Suprapubic skin (tissue), 4 donors: ENCODE results near the gene NCF4. TPM values are rescaled to one million over a fixed set of nuclear protein-coding genes. Genes with fewer than 3 reads are reported as not detected.
A peak's percentile ranks its signal among the peaks of the same experiment; 100 is the strongest.

Experiments
- DNase-seq, 2 donors: peaks; one replicate each; pipeline ENCODE4 v3.0.0-alpha.2; 2019; ENCODE audit warnings: low spot score in 2 of 2
- H3K27ac ChIP-seq: fragments of 200-600 bp; sonication (generic); one replicate; pipeline ENCODE4 v1.5.1; 2019
- H3K27me3 ChIP-seq: fragments of 200-600 bp; sonication (generic); one replicate; pipeline ENCODE4 v1.5.1; 2019
- H3K36me3 ChIP-seq: fragments of 200-600 bp; sonication (generic); one replicate; pipeline ENCODE4 v1.5.1; 2019
- H3K4me1 ChIP-seq: fragments of 200-600 bp; sonication (generic); one replicate; pipeline ENCODE4 v1.5.1; 2019
- H3K4me3 ChIP-seq: fragments of 200-600 bp; sonication (generic); one replicate; pipeline ENCODE4 v1.5.1; 2019; ENCODE audit warnings: mild to moderate bottlenecking
- H3K9me3 ChIP-seq: fragments of 200-600 bp; sonication (generic); one replicate; pipeline ENCODE4 v1.5.1; 2019
- EP300 ChIP-seq: sonication (generic); formaldehyde crosslinking; IDR thresholded peaks from one replicate; pipeline ENCODE4 v1.6.1; 2017; ENCODE audit warnings: antibody characterized with exemption
- POLR2A ChIP-seq, 2 donors: fragments of 450-650 bp; IDR thresholded peaks; one replicate each; pipeline ENCODE4 v1.6.1; 2017; ENCODE audit warnings: antibody characterized with exemption in 2 of 2, mild to moderate bottlenecking in 2 of 2, moderate library complexity in 2 of 2
- POLR2AphosphoS5 ChIP-seq, 3 donors: sonication (generic); formaldehyde crosslinking; IDR thresholded peaks; one replicate each; pipeline ENCODE4 v1.6.1; 2017; ENCODE audit warnings: antibody characterized with exemption in 3 of 3
- WGBS: methylation state at CpG from one replicate; pipeline ENCODE4 v1.1.5; 2018; 5-methylcytosine and 5-hydroxymethylcytosine counted together
- total RNA-seq, 4 donors: library from RNA; depleted of rRNA; stranded (reverse); fragments of >200 nt; gene quantifications; one replicate each; pipeline ENCODE4 v1.1.0, GENCODE V29; 2016
- TF ChIP-seq, protein P1 (sequence below), 2 donors: fragments of 200-600 bp in 1 of 2; fragments of 450-650 bp in 1 of 2; sonication (generic) in 1 of 2; IDR thresholded peaks; one replicate each; pipeline ENCODE4 v1.5.1; 2016 to 2019; ENCODE audit warnings: antibody characterized with exemption in 2 of 2, mild to moderate bottlenecking in 1 of 2, moderate library complexity in 1 of 2

NCF4 gene
- 1 to 10 TPM; 1.1 to 4.5 (median 3.1) TPM for total RNA-seq

DNA sequence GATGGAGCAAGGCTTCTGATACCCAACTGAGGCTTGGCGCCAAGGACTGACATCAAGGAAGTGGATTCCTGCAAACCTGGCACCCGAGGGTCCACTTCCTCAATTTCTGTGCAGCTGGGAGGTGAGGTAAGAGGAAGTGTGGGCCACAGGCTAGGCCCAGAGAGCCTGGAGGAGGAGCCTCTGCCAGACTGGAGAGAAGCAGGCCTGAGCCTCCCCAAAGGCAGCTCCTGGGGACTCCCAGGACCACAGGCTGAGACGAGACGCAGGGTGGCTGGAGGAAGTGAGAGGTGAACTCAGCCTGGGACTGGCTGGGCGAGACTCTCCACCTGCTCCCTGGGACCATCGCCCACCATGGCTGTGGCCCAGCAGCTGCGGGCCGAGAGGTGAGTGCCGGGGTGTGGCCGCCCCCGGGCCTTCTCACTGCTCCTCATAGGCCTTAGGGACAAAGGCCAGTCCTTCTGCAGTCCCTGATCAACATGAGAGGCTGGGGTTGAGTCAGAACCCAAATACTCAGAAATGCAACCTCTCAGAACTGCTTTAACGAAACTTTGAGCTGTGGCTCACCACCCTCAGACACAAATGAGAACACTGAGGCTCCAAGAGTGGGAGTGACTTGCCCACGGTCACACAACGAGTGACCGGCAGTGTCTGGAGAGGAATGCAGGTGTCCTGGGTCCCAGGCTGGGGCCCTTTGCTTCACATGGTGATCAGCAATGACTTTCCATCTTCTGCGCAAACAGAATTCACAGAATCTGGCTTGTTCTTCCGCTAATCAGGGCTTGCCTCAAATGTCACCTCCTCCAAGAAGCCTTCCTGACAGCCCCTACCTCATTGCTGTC, at the start of gene NCF4:
TSS of gene NCF4 (plus strand) at position 186 of the 839 bp plus-strand sequence. CDS start at position 352, 166 bp downstream.
- no peaks in the 10 kb centered on the region for H3K9me3 ChIP-seq
- WGBS, result 84% methylated on average over 6 of the region's 17 CpGs
- peak within 1 kb of the TSS; percentile 5 for H3K27ac ChIP-seq
- peaks cover 3% of the 10 kb centered on the region for H3K27me3 ChIP-seq
- peak within 1 kb of the TSS; percentile 10 for H3K4me3 ChIP-seq
- peak in 1 of 2 donors; percentile 79 for DNase-seq
- TF ChIP-seq, protein P1, sequence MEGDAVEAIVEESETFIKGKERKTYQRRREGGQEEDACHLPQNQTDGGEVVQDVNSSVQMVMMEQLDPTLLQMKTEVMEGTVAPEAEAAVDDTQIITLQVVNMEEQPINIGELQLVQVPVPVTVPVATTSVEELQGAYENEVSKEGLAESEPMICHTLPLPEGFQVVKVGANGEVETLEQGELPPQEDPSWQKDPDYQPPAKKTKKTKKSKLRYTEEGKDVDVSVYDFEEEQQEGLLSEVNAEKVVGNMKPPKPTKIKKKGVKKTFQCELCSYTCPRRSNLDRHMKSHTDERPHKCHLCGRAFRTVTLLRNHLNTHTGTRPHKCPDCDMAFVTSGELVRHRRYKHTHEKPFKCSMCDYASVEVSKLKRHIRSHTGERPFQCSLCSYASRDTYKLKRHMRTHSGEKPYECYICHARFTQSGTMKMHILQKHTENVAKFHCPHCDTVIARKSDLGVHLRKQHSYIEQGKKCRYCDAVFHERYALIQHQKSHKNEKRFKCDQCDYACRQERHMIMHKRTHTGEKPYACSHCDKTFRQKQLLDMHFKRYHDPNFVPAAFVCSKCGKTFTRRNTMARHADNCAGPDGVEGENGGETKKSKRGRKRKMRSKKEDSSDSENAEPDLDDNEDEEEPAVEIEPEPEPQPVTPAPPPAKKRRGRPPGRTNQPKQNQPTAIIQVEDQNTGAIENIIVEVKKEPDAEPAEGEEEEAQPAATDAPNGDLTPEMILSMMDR (IDR thresholded peaks at IDR 0.05), result no peak
- no peak for TF ChIP-seq POLR2AphosphoS5 (IDR thresholded peaks at IDR 0.05)
- no peak for TF ChIP-seq POLR2A (IDR thresholded peaks at IDR 0.05)
- TF ChIP-seq EP300, result no peak
- H3K36me3 ChIP-seq, result no peaks in the 10 kb centered on the region
- H3K4me1 ChIP-seq, result peaks cover 27% of the 10 kb centered on the region

DNA sequence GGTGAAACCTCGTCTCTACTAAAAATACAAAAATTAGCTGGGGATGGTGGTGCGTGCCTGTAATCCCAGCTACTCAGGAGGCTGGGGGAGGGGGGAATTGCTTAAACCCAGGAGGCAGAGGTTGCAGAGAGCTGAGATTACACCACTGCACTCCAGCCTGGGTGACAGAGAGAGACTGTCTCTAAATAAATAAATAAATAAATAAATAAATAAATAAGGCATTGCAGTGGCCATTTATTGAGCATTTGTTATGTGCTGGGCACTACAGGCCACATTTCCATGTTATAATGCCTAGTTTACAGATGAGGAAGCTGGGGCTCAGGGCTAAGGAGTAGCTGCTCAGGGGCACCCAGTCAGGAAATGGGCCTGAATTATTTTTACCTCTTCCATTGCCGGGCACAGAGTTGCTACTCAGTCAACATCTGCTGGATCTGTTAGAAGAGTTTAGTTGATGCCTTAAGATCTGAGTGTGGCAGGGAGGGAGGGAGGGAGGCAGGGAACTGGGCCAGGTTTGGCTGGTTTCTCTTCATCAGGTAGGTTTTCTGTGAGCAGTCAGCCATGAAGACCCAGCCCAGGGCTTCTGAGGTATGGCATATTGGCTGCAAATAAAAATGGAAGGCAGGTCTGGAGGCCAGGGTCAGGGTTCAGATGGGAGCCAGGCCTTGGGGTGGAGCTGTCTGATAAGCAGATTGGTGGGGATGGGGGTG, 49.6 kb upstream of the NCF4 start:
- peaks cover 29% of the 10 kb centered on the region for H3K27me3 ChIP-seq
- no peak for DNase-seq

DNA sequence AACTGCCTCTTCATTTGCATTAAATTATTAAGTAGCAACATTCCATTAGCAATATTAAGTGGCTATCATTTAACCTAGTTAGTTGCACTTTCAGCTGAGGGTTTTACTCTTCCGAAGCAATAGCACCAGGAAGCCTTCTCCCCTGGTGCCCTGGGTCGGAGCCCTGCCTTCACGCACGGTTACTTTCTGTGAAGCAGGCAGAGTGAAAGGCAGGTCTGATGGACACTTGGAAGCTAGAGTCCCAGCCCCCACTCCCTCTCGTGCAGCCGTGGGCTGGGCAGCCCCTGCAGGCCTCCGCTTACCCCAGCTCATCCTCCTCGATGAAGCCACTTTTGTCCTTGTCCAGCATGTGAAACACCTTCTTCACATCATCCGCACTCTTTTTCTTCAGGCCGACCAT, 46.0 kb upstream of the NCF4 start:
- H3K27ac ChIP-seq, result no peak overlapping the region
- H3K36me3 ChIP-seq, result no peaks in the 10 kb centered on the region
- DNase-seq, result no peak
- peaks cover 15% of the 10 kb centered on the region for H3K4me1 ChIP-seq
- WGBS, result 77% methylated on average over 10 of the region's 10 CpGs
- no peak overlapping the region for H3K4me3 ChIP-seq
- H3K27me3 ChIP-seq, result peaks cover 64% of the 10 kb centered on the region
- no peaks in the 10 kb centered on the region for H3K9me3 ChIP-seq
- TF ChIP-seq, protein P1 (IDR thresholded peaks at IDR 0.05), result no peak
- TF ChIP-seq POLR2A (IDR thresholded peaks at IDR 0.05), result no peak
- TF ChIP-seq EP300, result no peak
- TF ChIP-seq POLR2AphosphoS5 (IDR thresholded peaks at IDR 0.05), result no peak

More for the DNA sequence above, 49.6 kb upstream of the NCF4 start:
- H3K4me1 ChIP-seq, result peaks cover 20% of the 10 kb centered on the region
- no peak overlapping the region for H3K27ac ChIP-seq
- H3K4me3 ChIP-seq, result no peak overlapping the region
- no peaks in the 10 kb centered on the region for H3K9me3 ChIP-seq
- no peaks in the 10 kb centered on the region for H3K36me3 ChIP-seq
- WGBS, result 83% methylated on average over 3 of the region's 3 CpGs
- TF ChIP-seq, protein P1 (IDR thresholded peaks at IDR 0.05), result no peak
- no peak for TF ChIP-seq POLR2AphosphoS5 (IDR thresholded peaks at IDR 0.05)
- TF ChIP-seq POLR2A (IDR thresholded peaks at IDR 0.05), result no peak
- no peak for TF ChIP-seq EP300

DNA sequence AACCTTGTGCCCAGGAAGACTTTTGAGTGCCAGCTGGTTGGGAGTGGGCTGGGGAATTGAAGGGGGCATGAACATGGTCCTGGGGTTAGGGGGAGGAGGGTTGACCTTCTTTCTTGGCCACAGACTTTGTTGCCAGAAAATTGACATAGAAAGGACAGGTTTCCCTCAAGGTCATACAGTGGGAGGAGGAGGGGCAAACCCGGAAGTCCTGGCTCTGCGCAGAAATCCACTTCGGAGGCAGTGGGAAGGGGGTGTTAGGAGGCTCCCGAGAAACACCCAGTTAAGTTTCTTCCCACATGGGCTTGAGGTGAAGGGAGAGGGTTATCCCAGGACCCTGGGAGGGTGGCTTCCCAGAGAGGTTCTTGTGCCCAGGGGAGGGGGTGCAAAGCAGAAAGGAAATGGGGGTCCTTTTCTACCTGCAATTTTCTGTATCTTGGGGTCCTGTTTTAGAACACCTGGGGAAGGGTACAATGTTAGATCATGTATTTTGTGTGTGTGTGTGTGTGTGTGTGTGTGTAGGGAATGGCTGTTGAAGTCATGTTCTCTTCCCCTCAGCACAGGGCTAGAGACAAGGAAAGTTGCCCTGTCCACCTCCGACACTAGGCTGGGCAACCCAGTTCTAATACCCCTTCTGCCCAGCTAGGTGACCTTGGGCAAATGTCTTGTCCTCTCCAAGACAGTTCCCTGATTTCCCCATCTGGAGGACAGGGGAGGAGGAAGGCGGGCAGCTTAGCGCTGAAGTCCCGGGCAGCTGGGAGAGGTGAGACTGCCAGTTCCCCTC, 45.1 kb upstream of the NCF4 start:
- 58% methylated on average over 5 of the region's 8 CpGs for WGBS
- no peak for DNase-seq
- H3K27ac ChIP-seq, result no peak overlapping the region
- H3K4me3 ChIP-seq, result no peak overlapping the region
- TF ChIP-seq EP300, result no peak
- no peak for TF ChIP-seq POLR2AphosphoS5 (IDR thresholded peaks at IDR 0.05)
- TF ChIP-seq, protein P1 (IDR thresholded peaks at IDR 0.05), result no peak
- TF ChIP-seq POLR2A (IDR thresholded peaks at IDR 0.05), result no peak
- H3K4me1 ChIP-seq, result peaks cover 15% of the 10 kb centered on the region
- no peaks in the 10 kb centered on the region for H3K9me3 ChIP-seq
- H3K36me3 ChIP-seq, result no peaks in the 10 kb centered on the region
- peaks cover 73% of the 10 kb centered on the region for H3K27me3 ChIP-seq
